HG03175 (cell line): ENCODE data around the gene CAB39.

ENCODE experiments used
- ATAC-seq: cut with Tn5 transposase; IDR thresholded peaks from one replicate; pipeline ENCODE4 v1.9.1; 2021; ENCODE audit warnings: mild to moderate bottlenecking, moderate library complexity; ENCODE audit not compliant: unreplicated experiment

The CAB39 gene

DNA sequence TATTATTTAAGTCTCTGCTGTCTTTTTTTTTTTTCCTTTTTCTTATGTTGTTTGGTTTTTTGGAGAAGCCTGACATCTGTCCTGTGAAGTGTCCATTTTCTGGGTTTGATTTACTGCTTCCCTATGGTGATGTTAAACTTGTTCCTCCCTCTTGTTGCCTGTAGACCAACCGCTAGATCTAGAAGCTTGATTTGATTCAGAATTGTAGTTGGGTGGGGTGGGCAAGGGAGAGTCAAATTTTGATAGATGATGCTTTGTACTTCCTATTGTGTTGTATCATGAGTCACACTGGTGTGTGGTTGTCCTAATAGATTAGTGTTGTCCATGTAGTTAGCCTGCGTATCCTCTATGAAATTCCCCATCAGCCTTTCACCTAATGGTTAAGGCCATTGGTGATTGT, 35.4 kb downstream of the CAB39 start:
- ATAC-seq: no peak

DNA sequence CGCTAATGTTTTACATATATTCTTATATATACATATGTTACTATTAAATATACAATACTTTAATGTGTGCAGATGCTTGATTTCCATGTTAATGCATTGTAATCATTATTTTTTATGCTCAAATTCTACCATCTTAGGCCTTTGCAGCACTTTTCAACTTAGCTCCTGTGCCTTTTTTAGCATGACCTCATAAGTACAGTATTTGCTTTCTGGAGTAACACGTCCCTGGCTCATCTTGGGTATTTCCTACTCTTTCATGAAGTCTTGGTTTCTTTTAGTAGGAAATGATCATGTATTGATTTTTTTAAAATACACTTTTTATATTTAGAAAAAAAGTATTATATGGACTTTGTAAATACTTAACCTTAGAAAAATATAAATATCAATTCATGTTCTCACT, 36.5 kb downstream of the CAB39 start:
- ATAC-seq: no peak

DNA sequence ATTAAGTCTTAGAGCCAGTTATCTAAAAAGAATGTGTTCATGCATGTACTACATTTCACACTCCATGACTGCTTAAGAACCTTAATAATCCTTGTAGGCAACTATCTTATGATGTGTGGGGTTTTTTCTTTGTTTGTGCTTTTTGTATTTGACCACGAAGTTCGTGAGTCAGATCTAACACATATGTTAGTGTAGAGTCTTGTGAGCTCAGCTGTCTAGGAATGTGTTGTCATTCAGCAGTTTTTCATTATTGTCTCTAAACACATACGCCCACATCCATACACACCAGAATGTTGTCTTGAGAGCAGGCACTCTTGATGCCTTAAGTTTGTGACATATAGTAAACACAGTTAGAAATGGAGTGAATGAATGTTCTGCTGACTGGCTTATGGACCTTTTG, 38.4 kb downstream of the CAB39 start:
- no peak for ATAC-seq

DNA sequence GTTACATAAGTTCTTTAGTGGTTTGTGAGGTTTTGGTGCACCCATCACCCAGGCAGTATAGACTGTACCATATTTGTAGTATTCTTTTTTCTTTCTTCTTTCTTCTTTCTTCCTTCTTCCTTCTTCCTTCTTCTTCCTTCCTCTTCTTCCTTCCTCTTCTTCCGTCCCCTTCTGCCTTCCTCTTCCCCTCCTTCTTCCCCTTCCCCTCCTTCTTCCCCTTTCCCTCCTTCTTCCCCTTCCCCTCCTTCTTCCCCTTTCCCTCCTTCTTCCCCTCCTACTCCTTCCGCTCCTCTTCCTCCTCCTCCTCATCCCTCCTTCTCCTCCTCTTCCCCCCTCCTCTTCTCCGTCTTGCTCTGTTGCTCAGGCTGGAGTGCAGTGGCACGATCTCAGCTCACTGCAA, 41.6 kb downstream of the CAB39 start:
- no peak for ATAC-seq

DNA sequence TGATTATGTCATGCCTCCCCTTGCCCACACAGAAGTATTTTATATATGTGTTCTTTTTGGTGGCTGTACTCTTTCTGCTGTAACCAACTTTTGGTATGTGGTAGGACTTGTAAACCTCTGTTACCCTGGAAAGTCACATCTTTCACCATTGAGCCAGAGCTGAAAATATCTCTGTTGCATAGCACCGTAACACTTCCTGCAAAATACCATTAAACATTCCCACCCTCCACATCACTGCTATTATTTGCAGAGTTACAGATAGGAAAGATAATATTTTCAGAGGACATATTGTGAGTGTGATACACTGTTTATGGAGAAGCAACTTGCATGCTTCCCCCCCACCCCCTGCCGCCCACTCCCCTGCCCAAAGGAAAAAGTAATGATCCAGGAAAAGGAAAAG, 44.8 kb downstream of the CAB39 start:
- no peak for ATAC-seq

DNA sequence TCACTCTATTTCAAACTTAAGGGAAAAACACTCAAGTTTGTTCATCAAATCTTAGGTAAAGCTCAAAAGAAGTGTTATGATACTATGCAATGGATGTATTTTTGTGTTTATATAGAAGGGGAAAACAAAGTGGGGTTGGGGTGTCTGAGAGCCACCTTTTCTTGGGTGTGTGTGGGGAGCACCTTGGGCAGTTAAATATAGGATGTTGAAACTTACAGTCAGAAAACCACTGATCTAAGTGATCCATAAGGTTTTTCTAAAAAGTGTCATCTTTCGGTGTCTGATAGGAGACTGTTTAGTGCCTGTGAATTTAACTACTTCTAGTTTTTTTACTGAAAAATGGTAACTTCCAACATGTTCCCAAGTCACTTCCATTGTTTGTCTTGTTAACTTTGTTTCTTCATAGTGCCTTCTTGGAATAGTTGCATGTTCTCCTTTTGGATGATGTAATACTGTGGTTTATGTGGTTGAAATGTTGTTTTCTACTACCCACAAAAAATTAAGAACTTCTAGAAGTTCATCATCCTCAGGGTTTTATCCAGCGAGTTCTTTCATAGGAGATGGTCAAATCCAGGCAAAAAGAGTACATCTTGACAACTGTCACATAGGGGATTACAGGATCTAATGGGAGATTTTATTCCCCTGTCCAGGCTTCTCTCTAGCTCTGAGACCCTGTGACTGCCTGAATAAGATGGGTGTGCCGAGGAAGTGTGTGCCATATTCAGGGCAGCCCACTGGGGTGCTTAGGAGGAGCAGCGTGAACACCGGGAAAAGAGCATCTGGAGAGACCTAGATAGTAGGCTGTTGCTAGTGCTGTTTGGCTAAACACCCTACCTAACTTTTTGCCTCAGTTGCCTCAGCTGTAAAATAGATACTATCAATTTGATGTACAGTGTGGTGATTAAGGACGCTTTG, 46.2 kb downstream of the CAB39 start:
- no peak for ATAC-seq

DNA sequence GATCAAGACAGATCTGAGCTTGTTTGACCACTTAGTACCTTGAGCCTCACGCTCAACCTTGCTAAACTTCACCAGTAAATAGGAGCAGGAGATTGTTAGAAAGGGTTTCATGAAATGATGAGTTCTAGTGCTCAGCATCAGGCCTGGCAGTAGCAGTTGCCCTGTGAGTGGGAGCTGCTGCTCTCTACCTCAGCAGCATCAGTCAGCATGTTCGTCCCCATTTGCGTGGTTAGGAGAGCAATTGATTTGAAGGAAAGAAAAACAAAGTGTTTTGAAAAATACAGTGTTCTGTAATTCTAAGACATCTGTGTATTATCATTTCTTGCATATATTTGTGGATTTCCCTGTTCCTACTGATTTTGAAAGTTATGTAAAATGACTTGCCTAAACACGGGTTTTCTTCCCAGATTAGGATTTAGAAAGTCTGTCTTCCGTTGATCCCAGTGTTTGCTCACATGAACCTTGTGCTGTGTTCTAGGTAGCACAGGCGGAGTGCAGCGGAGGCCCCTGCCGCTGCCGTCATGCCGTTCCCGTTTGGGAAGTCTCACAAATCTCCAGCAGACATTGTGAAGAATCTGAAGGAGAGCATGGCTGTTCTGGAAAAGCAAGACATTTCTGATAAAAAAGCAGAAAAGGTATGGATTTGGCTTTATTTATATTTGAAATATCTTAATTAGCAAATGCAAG, 47.0 kb downstream of the CAB39 start:
- ATAC-seq: no peak

DNA sequence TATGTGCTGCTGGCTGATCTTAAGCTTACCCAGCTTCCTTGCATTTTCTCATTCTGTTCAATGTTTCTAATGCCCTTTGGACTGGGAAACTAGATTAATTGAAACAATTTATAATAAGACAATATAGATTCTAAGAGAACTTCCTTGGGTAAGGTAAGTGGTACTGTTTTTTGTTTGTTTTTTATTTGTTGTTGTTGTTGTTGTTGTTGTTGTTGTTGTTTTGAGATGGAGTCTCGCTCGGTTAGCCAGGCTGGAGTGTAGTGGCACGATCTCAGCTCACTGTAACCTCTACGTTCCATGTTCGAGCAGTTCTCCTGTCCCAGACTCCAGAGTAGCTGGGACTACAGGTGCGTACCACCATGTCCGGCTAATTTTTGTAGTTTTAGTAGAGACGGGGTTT, 49.1 kb downstream of the CAB39 start:
- no peak for ATAC-seq

DNA sequence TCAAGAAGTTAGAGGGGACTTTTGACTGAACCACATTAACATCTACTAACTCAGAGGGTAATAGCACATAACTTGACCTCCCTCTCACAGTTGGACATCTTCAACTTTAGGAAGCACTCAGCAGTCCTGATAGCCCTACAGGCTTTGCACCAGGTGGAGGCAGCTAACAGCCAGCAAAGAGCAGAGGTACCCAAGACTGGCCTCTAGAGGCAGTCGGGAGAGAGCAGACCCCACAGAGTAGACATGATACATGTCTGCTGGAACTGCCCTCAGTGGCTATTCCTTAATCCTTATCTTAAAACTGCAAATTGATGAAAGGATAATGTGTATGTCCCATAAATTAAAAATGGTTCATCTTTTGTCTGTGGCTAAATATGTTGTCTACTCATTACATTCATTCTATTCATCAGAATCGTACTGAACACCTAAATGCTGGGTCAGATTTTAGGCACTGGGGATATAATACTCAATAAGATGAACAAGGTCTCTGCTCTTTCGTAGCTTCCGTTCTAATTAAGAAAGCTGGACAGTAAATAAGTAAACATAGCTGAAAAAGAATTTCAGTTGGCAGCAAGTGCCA, 49.8 kb downstream of the CAB39 start:
- peak; percentile 83 for ATAC-seq

DNA sequence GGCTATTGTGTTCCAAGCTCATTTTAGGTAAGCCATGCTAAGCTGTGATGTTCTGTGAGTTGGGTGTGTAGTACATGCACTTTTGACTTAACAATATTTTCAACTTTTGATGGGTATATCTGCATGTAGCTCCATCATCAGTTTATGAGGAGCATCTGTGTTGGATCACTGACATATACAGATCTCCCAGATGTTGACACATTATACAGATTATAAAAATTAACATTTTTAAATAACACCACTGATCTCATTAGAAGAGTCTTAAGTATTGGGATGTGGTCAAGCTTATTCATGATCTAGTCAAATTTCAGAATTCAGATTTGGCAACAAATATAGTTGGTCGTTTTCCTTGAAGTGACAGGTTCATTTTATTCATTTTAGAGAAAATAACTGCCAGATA, 51.7 kb downstream of the CAB39 start:
- ATAC-seq: no peak

DNA sequence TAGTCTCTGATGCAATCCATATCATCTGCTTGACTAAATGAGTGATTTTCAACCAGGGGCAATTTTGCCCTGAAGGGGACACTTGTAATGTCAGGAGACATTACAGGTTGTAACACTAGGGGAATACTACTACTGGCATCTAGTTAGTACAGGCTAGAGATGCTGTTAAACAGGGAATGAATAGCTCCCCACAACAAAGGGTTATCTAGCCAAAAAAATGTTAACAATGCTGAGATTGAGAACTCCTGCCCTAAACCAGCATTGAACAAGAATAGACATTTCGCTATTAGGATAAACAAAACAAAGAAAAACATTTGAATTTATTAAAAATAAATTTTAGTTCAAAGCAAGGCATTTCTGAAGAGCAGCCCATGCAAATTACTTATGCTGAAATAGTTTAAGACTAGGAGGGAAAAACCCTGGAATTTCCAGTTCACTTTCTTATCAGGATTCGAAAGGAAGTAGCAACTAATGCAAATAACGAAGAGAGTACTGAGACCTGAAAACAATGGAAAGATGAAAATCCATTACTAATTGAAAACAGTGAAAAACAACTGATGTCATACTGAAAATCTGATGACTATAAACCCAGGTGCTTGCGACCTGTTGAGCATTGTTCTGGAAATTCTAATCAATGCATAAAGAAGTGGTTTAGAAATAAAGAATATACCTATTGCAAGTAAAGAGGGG, 53.1 kb downstream of the CAB39 start:
- ATAC-seq: no peak

DNA sequence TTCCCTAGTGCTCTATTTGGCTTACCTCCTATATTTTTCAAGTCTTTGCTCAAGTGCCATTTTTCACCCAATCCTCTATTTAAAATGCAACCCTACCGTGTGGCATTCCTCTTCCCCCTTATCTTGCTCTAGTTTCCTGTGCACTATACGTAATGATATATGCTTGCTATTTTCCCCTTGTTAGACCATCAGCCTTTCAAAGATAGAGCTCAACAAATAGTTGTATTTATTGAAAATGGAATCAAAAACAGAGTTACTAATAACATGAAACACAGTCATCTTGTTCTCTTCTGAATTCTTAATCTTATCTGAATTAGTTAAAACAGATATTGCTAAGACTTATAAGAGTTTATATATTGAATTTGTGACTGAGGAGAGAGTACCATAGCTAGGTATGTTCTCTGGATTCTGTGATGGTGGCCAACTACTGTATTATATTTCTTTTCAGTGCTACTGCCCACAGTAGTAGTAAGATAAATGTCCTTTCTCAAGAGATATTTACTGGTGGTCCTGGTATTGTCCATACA, 55.3 kb downstream of the CAB39 start:
- no peak for ATAC-seq

DNA sequence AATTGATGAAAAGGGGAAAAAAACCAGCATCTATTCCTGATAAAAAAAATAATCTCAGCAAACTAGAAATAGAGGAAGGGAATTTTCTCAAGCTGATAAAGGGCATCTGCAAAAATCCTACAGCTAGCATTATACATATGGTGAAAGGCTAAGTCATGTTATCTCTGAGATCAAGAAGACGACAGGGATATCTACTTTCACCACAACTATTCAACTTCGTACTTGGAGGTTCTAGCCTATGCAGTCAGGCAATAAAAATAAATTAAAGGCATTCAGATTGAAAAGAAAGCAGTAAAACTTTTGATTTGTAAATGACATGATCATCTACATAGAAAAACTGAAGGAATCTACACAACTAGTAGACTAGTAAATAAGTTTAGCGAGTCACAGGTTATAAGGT, 58.2 kb downstream of the CAB39 start:
- ATAC-seq: no peak

DNA sequence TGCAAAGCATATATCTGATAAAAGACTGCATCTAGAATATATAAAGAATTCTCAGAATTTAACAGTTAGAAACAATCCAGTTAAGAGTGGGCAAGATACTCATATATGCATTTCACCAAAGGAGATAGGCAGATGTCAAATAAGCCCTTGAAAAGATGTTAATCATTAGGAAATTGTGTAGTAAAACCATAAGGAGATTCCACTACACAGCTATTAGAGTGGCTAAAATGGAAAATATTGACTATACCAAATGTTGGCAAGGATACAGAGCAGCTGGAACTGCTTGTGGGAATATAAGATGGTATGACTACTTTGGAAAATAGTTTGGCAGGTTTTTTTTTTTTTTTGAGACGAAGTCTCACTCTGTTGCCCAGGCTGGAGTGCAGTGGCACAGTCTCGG, 59.5 kb downstream of the CAB39 start:
- no peak for ATAC-seq

DNA sequence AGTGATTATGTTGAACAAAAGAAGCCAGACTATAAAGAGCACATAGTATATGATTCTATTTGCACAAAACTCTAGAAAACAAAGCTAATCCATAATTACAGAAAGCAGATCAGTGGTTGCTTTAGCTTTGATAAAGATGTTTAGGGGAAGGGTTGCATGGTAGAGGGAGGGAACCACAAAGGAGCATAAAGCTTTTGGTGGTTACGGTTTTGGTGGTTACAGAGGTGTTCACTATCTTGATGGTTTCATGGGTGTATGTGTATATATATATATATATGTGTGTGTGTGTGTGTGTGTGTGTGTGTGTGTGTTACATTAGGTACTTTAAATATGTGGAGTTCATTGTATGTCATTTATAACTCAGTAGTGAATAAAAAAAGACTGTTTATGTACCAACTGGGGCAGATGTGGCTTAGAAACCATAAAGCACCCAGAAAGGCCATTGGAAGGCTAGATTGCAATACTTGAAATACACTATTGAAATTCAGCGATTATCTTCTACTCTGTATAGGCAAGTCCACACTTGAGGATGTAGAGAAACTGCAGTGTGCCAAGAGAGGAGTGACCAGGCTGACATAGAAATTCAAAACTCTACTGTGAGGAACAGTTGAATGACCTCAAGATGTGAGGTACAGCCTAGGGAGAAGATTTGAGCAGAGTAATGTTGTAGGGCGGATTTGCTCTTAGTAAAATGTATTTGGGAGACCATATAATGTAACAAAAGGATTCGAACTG, 60.6 kb downstream of the CAB39 start:
- no peak for ATAC-seq

DNA sequence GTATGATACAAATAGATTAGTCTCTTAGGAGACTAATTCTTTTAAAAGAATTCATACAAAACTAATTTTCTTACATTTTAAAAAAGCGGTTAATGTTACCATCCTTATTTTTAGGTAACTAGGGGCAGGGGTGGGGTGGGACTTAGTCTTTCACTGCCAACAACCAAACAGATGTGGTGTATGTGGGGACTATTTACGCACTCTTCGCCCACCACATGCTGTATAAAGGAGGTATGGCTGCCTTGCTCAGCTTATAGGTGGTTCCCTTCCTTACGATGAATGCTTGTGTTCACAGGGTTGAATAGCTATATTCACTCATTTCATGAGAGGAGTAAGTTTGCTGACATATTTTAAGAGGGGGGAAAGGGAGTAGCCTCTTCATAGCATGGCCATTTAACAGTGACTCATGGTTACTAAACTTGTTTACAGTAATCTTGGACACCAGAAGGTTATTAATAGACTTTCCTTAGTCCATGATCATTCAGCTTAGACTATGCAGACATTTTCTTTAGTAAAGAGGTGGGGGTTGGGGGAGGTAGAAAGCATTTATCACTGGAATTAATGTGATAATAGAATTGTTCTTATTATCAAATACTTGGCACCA, 61.8 kb downstream of the CAB39 start:
- ATAC-seq: no peak

DNA sequence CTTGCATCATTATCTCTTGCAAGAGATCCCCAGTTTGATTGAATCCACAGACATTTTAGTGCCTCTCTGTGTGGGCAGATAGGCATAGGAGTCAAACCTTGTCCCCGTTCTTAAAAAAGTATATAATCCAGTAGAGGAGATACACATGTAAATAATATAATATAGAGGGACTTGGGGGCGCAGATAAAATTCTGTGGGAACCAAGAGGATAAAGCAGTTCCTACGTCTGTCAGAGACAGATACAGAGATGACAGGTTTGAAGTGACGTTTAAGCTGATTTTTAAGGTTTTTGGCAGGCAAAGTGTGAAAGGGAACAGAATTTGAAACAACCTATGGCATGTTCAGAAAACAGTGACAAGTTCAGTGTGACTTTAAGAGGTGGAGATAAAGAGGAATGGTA, 63.1 kb downstream of the CAB39 start:
- no peak for ATAC-seq

DNA sequence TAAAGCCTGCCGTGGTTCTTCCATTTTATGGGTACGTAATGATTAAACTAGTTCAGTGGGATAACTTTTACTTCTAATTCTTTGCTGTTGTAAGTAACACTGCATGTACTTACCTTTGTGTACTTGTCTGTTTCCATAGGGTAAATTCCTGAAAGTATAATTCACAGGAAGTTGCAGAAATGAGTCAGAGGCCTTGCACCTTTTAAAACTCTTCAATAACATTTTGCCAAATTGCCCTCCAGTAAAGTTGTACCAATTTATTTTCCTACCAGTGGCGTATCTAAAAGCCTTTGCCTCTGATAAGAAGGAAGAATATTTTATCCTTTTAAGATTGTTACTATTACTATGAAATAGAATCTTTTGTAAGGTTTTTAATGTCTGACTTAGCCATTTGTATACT, 65.1 kb downstream of the CAB39 start:
- no peak for ATAC-seq

DNA sequence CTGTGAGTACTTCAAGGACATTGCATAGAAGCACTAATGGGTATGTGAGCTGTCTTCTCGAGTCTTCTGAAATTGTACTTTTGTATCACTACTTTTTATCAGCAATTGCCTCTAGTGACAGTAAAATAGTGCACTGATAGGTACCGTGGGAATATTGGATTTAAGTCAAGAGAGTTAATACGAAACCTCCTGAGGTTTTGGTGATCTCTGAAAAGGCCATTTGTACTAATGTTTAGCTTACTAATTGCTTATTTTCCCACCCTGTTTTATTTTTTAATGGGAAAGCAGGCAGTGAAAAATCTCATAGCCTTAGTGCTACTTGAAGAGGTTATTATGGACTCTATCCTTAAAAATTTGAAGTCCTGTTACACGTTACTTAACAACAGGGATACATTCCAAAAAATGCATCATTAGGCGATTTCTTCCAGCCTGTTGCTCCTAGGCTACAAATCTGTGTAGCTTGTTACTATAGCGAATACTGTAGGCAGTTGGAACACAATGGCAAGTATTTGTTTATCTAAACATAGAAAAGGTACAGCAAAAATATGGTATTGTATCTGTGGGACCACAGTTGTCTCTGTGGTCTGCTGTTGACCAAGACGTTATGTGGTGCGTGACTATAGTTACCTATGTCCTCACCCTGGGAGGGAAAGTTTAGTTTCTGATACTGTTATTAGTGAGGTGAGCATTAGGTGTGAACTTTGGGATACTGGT, 65.9 kb downstream of the CAB39 start:
- ATAC-seq: peak; percentile 75
